Endothelial cell (in vitro differentiated cells): Measurements from ENCODE around the gene PDZD2. TPM values are rescaled to one million over a fixed set of nuclear protein-coding genes. Genes with fewer than 3 reads are reported as not detected.

ENCODE experiments used
- DNase-seq: peaks from one replicate; pipeline ENCODE4 v3.0.0; 2021; ENCODE audit warnings: low spot score
- H3K27ac Mint-ChIP-seq: one replicate; pipeline ENCODE4 v1.8.0; 2021; ENCODE audit warnings: mixed read lengths, inconsistent platforms; ENCODE audit not compliant: unreplicated experiment
- H3K27me3 Mint-ChIP-seq: one replicate; pipeline ENCODE4 v1.8.0; 2021; ENCODE audit warnings: mild to moderate bottlenecking, moderate library complexity, mixed read lengths, inconsistent platforms; ENCODE audit not compliant: unreplicated experiment
- H3K36me3 Mint-ChIP-seq: one replicate; pipeline ENCODE4 v1.8.0; 2021; ENCODE audit warnings: mild to moderate bottlenecking, low read depth, mixed read lengths, inconsistent platforms; ENCODE audit not compliant: unreplicated experiment
- H3K4me1 Mint-ChIP-seq: one replicate; pipeline ENCODE4 v1.8.0; 2021; ENCODE audit warnings: mild to moderate bottlenecking, mixed read lengths, inconsistent platforms; ENCODE audit not compliant: unreplicated experiment
- H3K4me3 Mint-ChIP-seq: one replicate; pipeline ENCODE4 v1.8.0; 2021; ENCODE audit warnings: mild to moderate bottlenecking, mixed read lengths, inconsistent platforms; ENCODE audit not compliant: unreplicated experiment
- H3K9me3 Mint-ChIP-seq: one replicate; pipeline ENCODE4 v1.8.0; 2021; ENCODE audit warnings: mixed read lengths, inconsistent platforms; ENCODE audit not compliant: unreplicated experiment
- total RNA-seq: library from RNA; stranded (reverse); fragmentation: NEBNext Ultra II Directional; extraction: Animal tissue kit (Norgen Biotek cat#: 25700); gene quantifications from one replicate; pipeline ENCODE4 v1.2.1, GENCODE V29; 2021; ENCODE audit not compliant: unreplicated experiment
- TF ChIP-seq, protein P1 (sequence below): fragments of 200-600 bp; sonication (generic); IDR thresholded peaks from one replicate; pipeline ENCODE4 v1.5.0; 2021; ENCODE audit warnings: antibody characterized with exemption; ENCODE audit not compliant: unreplicated experiment

The PDZD2 gene
- total RNA-seq, 1 donor from 2014 or later, result 71.1 TPM

DNA sequence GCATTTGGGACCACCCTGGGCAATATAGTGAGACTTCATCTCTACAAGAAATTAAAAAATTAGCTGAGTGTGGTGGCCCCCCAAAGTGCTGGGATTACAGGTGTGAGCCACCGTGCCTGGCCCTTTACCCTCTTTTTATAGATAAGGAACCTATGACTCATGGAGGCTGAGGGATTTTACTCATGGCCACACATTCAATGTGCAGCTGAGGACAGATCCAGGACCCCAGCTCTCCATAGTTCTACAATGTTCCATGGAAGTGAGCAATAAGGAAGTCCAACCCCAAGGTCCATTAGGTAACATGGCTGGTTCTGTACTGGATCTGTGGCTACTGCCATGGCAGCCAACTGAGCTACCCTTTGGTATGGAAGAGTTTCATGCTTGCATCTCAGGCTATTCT, 25.3 kb upstream of the PDZD2 start:
- TF ChIP-seq, protein P1, sequence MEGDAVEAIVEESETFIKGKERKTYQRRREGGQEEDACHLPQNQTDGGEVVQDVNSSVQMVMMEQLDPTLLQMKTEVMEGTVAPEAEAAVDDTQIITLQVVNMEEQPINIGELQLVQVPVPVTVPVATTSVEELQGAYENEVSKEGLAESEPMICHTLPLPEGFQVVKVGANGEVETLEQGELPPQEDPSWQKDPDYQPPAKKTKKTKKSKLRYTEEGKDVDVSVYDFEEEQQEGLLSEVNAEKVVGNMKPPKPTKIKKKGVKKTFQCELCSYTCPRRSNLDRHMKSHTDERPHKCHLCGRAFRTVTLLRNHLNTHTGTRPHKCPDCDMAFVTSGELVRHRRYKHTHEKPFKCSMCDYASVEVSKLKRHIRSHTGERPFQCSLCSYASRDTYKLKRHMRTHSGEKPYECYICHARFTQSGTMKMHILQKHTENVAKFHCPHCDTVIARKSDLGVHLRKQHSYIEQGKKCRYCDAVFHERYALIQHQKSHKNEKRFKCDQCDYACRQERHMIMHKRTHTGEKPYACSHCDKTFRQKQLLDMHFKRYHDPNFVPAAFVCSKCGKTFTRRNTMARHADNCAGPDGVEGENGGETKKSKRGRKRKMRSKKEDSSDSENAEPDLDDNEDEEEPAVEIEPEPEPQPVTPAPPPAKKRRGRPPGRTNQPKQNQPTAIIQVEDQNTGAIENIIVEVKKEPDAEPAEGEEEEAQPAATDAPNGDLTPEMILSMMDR, result no peak
- no peak overlapping the region for H3K4me3 Mint-ChIP-seq
- H3K27me3 Mint-ChIP-seq, result no peaks in the 10 kb centered on the region
- H3K9me3 Mint-ChIP-seq, result no peaks in the 10 kb centered on the region
- H3K4me1 Mint-ChIP-seq, result peaks cover 11% of the 10 kb centered on the region
- no peak overlapping the region for H3K27ac Mint-ChIP-seq
- no peak for DNase-seq
- no peaks in the 10 kb centered on the region for H3K36me3 Mint-ChIP-seq

- Mint-ChIP-seq H3K27me3 (peaks cover 1% of the 10 kb centered on the region), H3K27ac (no peak overlapping the region)
- DNase-seq, result no peak
These were observed 24.5 kb upstream of the PDZD2 start for GRCh38 chr5:31614151-31615020.

GRCh38 chr5:31617867-31618266, 21.1 kb upstream of the PDZD2 start:
- no peak for DNase-seq
- no peaks in the 10 kb centered on the region for H3K9me3 Mint-ChIP-seq
- H3K27me3 Mint-ChIP-seq, result peaks cover 5% of the 10 kb centered on the region
- no peaks in the 10 kb centered on the region for H3K36me3 Mint-ChIP-seq
- no peak overlapping the region for H3K4me3 Mint-ChIP-seq
- H3K4me1 Mint-ChIP-seq, result peaks cover 11% of the 10 kb centered on the region
- TF ChIP-seq, protein P1, result no peak
- H3K27ac Mint-ChIP-seq, result peak overlapping the region; percentile 38

More at GRCh38 chr5:31614151-31615020, 24.5 kb upstream of the PDZD2 start:
- no peak overlapping the region for H3K4me3 Mint-ChIP-seq
- TF ChIP-seq, protein P1, result no peak
- no peaks in the 10 kb centered on the region for H3K36me3 Mint-ChIP-seq
- H3K9me3 Mint-ChIP-seq, result no peaks in the 10 kb centered on the region
- H3K4me1 Mint-ChIP-seq, result peaks cover 11% of the 10 kb centered on the region

DNA sequence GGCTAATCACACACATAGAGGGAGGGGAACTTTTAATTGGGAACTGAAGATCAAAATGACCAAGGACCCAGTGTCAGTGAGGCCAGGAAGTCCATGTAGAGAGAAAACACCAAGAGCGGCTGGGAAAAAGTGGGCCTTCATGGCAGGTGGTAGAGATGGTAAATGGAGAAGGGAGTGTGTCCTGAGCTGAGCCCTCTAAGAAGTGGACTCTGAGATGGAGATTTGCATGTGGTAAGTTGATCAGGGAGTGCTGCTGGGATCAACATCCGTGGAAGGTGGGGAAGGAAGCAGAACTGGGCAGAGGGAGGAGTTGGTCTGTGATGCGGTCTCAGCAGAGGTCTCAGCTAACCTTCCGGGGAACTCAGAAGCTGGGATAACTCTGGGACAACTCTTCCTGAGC, 18.9 kb upstream of the PDZD2 start:
- Mint-ChIP-seq H3K27ac (no peak overlapping the region), H3K4me1 (no peaks in the 10 kb centered on the region), H3K27me3 (peaks cover 5% of the 10 kb centered on the region), H3K36me3 (no peaks in the 10 kb centered on the region), H3K4me3 (no peak overlapping the region), H3K9me3 (no peaks in the 10 kb centered on the region)
- no peak for DNase-seq
- TF ChIP-seq, protein P1, result no peak

DNA sequence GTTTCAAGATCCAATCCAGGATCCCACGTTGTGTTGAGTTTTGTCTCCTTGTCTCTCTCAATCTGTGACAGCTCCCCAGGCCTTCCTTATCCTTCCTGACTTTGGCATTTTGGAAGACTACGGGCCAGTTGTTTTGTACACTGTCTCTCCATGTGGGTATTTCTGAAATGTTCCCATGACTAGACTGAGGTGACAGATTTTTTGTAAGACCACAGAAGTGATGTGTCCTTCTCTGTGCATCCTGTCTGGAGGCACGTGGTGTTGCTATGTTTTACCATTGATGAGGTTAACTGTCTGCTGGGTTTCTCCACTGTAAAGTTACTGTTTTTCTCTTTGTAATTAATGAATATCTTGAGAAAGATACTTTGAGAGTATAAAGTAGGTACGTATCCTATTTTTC, 15.7 kb upstream of the PDZD2 start:
- Mint-ChIP-seq H3K36me3 (no peaks in the 10 kb centered on the region), H3K4me1 (no peaks in the 10 kb centered on the region), H3K27ac (peak overlapping the region; percentile 22), H3K27me3 (peaks cover 5% of the 10 kb centered on the region), H3K4me3 (no peak overlapping the region), H3K9me3 (no peaks in the 10 kb centered on the region)
- TF ChIP-seq, protein P1, result no peak
- DNase-seq, result no peak
